ENCODE data around the gene H2BK1. TPM values are rescaled to one million over a fixed set of nuclear protein-coding genes. Genes with fewer than 3 reads are reported as not detected.

The H2BK1 gene
- total and polyA plus RNA-seq, 8 donors, result not detected

- DNase-seq (no peak), ATAC-seq (no peak), FAIRE-seq (no peak)
These were observed 14.5 kb downstream of the H2BK1 start for GRCh38 chr7:151195616-151196450.

GRCh38 chr7:151194188-151194587, 16.1 kb downstream of the H2BK1 start:
- intact Hi-C loops (cut with DNase I), result no loop called here
- Histone ChIP-seq H3K9me3 (no peaks in the 10 kb centered on the region), H3K36me3 (no peaks in the 10 kb centered on the region), H3K4me1 (no peaks in the 10 kb centered on the region), H3K27me3 (no peaks in the 10 kb centered on the region), H3K27ac (no peak overlapping the region), H3K4me3 (no peak overlapping the region)
- 60 to 66% methylated on average over 7 of the region's 7 CpGs for WGBS, 2 donors
- TF ChIP-seq CTCF (IDR thresholded peaks at IDR 0.05), result no peak
- ATAC-seq (no peak), FAIRE-seq (no peak), DNase-seq (no peak)

More at GRCh38 chr7:151195616-151196450, 14.5 kb downstream of the H2BK1 start:
- H3K4me3 ChIP-seq, result no peak overlapping the region
- no peaks in the 10 kb centered on the region for H3K9me3 ChIP-seq
- no peak for TF ChIP-seq CTCF (IDR thresholded peaks at IDR 0.05)
- H3K36me3 ChIP-seq, result no peaks in the 10 kb centered on the region
- H3K27me3 ChIP-seq, result no peaks in the 10 kb centered on the region
- 36 to 39% methylated on average over 19 of the region's 19 CpGs for WGBS, 2 donors
- no peak overlapping the region for H3K27ac ChIP-seq
- no peaks in the 10 kb centered on the region for H3K4me1 ChIP-seq
- intact Hi-C loops (cut with DNase I), result no loop called here

GRCh38 chr7:151193203-151193978, 16.9 kb downstream of the H2BK1 start:
- TF ChIP-seq CTCF (IDR thresholded peaks at IDR 0.05), result no peak
- no peak for DNase-seq

GRCh38 chr7:151192002-151192539, 18.2 kb downstream of the H2BK1 start:
- Histone ChIP-seq H3K9me3 (no peaks in the 10 kb centered on the region), H3K4me3 (no peak overlapping the region), H3K36me3 (no peaks in the 10 kb centered on the region), H3K27ac (no peak overlapping the region), H3K27me3 (no peaks in the 10 kb centered on the region), H3K4me1 (no peaks in the 10 kb centered on the region)
- intact Hi-C loops (cut with DNase I), result no loop called here
- TF ChIP-seq CTCF (IDR thresholded peaks at IDR 0.05), result no peak
- no peak for ATAC-seq
- DNase-seq, result no peak
- WGBS, 2 donors, result 87 to 94% methylated on average over 23 of the region's 23 CpGs
- no peak for FAIRE-seq

More at GRCh38 chr7:151193203-151193978, 16.9 kb downstream of the H2BK1 start:
- Histone ChIP-seq H3K4me1 (no peaks in the 10 kb centered on the region), H3K27me3 (no peaks in the 10 kb centered on the region), H3K27ac (no peak overlapping the region), H3K36me3 (no peaks in the 10 kb centered on the region), H3K9me3 (no peaks in the 10 kb centered on the region), H3K4me3 (no peak overlapping the region)
- ATAC-seq, result no peak
- FAIRE-seq, result no peak
- intact Hi-C loops (cut with DNase I), result no loop called here
- 81 to 94% methylated on average over 14 of the region's 14 CpGs for WGBS, 2 donors

All from pancreas (tissue), 10 donors.